GM04503 (cell line): Measurements from ENCODE around the gene BARD1.
"Not testable (repeated sequence)": the region's sequence is repeated elsewhere in the genome, so short reads cannot be mapped to it uniquely, and the experiment has no call there.

Experiments
- DNase-seq: peaks from one replicate; pipeline ENCODE4 v3.0.0-alpha.2; 2012; ENCODE audit warnings: low read depth

BARD1 gene

DNA sequence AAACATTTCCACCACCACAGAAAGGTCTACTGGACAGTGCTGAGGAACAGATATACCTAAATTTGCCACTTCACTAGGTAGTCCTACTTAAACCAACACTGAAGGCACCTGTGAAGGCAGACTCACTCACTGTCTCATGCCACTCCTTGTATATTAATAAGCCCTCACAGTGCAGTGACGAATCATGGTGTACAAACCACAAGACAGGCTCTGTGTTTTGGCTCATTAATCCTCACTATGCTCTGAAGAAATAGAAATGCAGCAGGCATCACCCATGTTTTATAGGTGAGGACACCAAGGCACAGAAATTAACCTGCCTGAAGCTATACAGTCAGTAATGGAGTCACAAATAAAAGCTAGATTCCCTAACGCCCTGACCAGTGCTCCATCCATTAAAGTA, 44.3 kb downstream of the BARD1 start:
- no peak for DNase-seq

DNA sequence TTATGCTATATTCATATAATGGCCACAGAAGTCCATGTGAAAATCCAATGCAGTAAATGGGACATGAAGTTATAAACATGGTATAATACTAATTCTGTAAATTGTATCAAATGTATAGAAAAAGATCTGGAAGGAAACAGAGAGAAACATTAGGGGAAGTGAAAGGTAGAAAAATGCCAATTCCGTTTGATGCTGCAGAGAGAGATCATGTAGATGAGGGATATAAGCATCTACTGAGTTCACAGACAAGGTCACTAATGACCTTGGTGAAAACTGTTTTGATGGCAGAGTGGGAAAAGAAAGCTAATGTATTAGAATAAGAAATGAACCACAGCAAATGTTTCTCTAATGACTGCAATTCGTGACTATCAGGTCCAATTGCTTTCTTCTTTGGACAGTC, 56.0 kb downstream of the BARD1 start:
- DNase-seq = no peak

DNA sequence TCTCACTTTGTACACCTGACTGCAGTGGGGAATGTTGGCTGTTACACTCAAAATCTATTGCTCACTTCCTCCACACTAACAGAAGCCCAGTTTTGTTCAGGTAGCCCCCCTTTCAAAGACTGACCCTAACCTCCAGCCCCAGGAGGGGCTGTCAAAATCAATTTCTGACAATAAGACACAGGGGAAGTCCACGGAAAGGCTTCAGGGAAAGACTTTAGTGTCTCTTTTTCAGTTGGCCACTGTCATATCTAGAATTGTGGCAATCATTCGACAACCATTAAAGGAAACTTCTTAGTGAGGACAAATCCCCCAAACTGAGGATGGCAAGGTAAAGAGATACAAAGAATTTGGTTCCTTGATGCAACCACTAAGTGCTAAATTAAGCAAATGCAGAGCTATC, 59.0 kb downstream of the BARD1 start:
- DNase-seq = no peak

DNA sequence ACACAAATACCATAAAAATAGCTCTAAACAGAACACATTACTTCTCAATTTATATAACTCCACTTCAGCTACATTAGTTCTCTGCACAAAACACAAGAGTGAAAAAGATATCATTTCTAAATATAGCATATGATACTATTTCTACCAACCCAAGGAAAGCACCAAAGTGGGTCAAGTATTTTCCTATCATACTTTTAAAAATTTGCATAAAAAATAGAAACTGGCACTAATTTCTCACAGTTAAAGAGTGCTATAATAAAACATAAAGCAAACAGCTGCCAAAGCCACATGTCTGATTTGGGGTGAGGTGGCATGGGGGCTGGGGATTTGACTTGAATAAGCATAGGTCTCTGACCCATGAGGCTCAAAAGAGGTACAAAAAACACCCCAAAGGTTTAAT, 61.5 kb downstream of the BARD1 start:
- DNase-seq = no peak

DNA sequence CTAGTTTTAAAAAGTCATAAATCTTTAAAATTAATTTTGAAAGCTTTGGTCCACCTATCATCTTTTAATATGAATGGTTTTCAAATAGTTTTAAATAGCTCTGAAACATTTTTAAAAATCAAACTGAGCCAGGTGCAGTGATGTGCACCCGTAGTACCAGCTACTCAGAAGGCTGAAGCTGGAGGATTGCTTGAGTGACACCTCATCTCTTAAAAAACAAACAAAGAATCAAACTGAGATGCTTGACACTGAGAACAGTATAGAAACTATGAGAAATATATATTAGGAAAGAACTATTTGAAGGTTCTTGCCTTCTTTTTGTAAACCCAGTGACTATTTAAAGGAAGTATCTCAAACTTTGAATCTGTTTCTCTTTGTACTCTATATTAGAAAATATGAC, 67.4 kb downstream of the BARD1 start:
- DNase-seq = no peak

DNA sequence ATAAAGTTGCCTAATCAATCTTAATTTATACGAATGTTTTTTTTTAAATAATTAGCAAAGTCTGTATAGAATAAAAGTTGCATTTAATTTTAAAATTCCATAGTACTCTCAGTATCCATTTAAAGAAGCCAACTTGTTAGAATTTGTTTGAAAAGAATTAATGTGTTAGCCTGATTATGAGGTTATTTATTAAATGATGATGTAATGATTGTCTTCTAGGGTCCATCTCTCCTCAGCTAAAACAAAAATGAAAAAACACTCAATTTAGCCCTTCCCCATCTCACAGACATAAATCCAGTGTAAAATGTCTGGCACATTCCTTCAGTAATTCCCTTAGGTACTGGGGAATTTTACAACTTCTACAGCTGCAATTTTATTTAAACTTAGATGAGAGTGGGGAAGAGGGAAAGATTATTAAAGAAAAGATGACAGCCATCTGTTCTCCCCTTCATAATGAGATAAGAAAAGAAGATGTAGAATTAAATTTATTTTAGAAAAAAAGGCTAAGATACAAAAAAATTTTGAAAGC, 68.6 kb downstream of the BARD1 start:
- no peak for DNase-seq

DNA sequence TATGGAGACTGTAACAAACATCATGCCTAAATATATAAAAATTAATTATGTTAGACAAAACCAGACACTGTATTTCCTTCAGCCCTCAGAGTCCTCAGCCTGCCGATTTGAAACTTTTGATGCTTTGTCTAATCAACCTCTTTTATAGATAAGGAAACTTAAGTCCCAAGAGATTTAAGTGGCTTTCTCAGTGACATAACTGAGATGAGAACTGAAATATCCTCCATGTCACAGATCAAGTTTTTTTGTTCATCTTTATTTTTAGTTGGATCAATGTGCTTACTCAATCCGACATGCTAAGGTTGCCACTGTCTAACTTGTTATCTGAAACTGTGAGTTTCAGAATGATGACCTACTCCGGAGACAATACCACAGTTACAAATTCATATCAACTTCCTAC, 72.3 kb downstream of the BARD1 start:
- no peak for DNase-seq

DNA sequence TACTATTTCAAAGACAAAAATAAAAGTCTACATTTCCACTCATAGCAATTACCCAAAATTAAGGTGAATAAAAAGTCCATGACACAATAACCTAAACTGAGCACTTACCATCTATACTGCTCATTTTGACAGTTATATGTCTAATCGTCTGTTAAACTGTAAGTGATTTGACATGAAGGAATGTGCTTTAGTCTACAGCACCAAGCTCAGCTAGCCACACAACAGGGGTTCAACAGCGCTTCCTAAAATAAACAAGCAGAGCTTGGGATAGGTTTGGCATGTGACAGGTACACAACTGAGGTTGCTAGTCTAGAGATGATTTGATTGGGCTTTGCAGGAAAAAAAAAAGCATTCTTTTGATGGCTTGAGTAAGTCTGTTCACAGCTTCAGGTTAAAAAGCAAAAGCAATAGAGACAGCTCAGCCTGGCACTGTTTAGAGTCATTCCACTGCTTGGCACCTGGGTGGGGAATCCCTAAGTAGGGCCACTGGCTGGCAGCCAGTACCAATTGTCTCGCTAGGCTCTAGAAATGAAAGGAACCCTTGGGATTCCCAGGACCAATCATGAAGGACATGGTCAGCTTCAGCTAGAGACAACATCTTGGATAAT, 78.6 kb downstream of the BARD1 start:
- DNase-seq = no peak

DNA sequence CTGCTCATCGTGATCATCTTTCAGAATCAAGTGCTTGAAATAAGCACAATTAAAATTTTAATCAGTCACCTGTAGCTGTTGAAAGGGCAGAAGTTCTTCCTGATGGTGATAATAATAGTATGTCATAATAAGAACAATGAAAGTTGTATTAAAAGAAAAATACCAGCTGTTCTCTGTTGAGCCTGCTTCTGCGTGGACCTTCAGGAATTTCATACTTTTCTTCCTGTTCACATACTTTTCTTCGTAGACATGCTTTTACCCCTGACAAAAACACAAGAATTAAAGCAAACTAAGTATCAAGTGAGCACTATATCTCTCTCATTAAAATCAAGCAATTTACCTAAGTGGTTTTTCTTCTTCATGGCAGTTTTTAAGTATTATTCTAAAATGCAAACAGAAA, 79.2 kb downstream of the BARD1 start:
- no peak for DNase-seq

DNA sequence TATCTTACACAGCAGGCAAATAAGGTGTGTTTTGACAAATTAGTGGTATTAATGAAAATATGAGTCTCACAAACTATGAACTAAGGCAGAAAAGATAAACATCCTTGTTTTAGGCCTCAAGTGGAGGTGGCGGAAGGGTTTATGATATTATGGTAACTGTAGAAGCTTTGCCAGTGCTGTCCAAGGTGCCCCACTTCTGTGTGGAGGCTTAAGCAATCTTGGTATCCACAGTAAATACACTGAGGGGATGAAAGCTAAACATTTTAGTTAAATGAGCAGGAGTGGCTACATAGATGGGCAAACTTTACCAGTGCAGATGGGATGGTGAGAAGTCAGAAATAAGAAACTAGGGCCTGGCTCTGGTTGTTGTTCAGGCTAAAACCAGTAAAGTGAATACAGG, 84.7 kb downstream of the BARD1 start:
- DNase-seq = no peak

DNA sequence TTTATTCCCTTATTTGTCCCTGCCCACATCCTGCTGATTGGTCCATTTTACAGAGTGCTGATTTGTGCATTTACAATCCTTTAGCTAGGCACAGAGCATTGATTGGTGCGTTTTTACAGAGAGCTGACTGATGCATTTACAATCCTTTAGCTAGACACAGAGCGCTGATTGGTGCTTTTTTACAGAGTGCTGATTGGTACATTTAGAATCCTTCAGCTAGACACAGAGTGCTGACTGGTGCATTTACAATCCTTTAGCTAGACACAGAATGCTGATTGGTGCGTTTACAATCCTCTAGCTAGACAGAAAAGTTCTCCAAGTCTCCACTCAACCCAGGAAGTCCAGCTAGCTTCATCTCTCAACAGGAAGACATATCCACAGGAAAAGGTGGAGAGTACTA, 91.6 kb downstream of the BARD1 start:
- not testable (repeated sequence) for DNase-seq

DNA sequence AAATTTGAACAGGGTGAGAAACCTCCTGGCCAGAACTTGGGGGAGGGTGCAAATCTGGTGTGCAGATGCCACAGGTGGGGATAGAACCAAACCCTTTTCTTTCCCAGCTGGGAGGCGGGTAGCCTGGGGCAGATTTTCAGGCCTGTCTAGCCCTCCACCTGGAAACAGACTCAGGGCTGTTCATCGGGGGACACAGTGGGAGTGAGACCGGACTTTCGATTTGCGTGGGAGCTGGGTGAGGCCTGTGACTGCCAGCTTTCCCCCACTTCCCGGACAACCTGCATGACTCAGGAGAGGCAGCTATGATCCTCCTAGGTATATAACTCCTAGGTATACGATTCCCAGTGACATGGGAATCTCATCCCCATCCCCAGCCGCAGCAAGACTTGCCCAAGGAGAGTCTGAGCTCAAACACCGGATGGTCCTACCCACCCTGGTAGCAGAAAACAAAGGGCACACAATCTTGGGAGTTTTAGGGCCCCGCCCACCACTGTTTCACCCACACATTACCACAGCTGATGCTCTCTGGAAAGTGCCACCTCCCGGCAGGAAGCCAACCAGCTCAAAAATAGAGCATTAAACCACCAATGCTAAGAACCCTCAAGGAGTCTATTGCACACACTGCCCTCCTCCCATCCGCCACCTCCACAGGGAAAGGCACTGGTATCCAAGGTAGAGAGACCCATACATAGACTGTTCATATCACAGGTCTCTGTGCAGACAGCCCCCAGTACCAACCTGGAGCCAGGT, 92.5 kb downstream of the BARD1 start:
- no peak for DNase-seq

DNA sequence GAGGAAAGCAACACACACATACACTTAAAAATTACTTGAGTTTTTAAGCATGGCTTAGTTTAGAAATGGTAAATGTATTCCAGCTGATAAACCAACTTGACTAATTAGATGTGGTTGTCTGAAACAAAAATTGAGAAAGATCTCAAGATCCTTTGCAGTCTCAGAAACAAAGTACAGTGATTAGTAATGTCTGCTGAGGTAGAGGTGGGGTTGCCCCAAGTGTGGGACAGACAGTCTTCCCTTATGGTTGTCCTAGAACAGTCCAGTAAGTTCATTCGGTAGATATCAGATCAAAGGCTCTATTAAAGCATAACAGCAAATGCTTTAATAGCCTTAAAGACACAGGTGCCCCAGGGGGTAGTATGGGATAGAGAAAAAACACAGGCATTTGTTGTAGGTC, 94.5 kb downstream of the BARD1 start:
- no peak for DNase-seq

DNA sequence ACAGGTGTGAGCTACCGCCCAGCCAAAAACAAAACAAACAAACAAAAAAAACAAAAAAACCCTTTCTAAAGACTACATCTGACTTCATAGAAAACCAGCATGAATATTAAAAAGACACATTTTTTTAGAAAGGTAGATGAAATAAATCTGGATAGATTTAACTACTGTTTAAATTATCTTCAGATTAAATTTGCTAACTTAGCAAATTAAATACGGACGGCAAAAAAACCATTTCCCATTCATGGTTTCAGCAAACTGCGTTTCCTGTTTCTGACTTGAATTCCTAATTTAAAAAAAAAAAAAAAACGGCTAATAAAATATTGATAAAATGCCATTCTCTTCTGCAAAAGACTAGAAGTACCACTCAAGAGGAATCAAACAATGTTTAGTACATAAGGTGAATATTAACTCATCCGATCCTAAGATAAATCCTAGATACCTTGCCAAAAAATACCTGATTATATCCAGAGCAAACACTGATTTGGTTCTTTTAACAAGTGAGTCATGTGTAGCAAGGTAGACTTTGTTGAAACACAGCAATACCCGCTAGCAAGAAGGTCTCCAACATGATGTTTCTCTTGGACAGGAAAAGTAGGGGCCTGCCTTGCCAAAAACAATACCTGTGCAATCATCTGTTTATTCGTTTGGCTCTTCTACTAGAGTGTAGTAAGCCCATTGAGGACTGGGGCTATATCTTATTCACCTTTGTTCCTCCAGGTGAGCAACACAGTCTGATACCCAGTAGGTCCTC, 96.2 kb downstream of the BARD1 start:
- no peak for DNase-seq

DNA sequence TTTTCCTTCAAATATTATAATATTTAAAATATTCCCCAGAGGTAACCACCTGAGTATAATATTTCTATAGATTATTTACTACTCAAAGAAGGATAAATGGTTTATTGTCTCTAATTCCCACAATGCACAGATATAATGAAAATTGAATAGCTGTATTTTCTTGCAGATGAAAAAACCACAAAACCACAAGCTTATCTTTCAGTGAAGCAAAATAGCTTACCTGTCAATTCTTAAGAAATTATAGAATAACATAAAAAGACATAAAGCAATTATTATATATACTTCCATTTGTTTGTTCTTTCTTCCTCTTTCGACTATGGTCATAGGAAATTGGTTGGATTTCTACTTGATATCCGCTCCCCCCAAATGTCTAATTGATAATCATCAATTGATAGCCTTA, 98.8 kb downstream of the BARD1 start:
- no peak for DNase-seq

DNA sequence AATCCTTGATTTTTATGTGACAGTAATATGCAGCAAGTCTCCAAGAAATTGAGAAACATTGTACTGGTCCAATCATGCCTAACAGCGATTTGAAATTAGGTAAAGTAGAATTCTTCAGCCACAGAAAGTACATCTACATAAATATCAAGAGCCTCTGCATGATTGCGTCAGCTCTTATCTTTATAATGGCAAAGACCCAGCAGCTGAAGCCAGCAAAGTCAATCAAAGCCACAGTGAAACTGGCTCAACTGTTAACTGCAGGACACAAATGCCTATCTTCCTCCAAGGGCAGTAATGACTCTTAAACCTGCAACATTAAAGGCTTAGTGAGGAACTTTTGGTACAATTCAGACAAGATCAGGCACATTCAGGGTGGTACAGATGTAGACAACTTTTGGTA, 102.5 kb downstream of the BARD1 start:
- no peak for DNase-seq

DNA sequence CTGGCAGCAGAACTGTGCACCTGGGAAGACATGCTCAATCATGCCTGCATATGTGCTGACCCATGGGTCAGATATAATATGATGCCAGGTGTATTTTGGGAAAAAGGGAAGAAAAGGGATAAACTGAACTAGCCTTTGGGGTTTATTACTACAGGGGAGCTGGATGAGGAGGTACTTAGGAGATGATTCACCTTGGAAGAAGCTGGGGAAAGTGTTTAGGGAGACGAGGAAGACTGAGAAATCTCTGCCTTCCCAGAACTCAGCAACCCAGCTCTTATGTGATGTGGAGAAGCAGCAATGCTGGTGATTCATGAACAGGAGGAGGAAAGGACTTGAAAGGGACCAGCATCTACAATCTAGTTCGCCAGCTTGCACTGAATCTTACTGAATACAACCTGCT, 110.2 kb downstream of the BARD1 start:
- no peak for DNase-seq

DNA sequence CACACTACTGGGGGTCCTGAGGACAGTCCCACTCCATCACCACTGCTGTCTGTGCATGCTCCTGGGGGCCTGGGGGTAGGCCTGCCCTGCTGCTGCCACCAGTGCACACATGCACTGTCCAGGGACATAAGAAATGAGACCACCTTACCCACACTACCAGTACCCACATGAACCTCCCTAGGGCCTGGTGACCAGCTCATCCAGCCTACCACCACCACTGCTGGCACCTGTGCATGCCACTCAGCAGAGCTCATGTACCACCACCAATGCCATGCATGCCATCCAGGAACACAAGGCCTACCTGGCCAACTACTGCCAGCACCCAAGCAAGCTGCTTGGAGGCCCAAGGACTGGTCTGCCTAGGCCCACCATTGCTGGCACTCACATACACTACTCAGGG, 112.8 kb downstream of the BARD1 start:
- no peak for DNase-seq

DNA sequence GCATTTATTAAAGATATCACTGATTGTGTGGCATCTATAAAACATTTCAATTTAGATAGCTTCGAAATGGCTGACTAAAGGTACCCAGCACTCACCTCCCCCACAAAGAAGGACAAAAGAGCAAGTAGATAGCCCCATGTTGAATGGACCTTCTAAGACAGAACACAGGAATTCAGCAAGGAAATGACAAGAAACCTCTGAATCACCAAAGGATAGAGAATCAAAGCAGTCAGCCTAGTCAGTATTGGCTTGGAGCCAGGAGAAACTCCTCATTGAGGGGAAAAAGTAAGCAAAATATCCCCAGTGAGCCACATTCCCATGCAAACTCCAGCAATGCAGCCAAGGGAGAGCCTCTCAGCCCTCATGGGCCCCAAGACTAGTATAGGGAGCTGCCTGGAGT, 113.7 kb downstream of the BARD1 start:
- DNase-seq = no peak

DNA sequence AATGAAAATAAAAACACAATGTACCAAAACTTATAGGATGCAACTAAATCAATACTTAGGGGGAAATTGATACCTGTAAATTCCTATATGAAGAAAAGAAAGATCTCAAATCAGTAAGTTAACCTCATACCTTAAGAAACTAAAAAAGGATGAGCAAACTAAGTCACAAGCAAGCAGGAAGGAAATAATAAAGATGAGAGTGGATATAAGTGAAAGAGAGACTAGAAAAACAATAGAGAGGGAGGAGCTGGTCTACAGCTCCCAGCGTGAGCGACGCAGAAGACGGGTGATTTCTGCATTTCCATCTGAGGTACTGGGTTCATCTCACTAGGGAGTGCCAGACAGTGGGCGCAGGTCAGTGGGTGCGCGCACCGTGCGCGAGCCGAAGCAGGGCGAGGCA, 125.9 kb downstream of the BARD1 start:
- DNase-seq = not testable (repeated sequence)

DNA sequence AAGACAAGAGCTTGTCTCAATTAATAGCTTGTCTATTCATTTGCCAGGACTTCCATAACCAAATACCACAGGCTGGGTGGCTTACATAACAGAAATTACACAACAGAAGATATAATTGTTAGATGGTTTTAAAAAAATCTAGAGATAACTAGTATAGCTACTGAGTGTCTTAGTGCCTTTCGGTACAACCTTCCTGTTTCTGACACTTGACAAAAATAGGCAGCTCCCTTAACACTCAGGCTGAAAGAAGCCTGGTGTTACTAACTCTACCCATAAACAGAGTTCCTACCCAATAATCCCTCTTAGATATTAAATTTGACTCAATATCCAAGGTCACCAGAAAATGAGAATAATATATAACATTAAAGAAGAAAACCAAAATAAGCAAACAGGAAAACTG, 129.7 kb downstream of the BARD1 start:
- DNase-seq = no peak

DNA sequence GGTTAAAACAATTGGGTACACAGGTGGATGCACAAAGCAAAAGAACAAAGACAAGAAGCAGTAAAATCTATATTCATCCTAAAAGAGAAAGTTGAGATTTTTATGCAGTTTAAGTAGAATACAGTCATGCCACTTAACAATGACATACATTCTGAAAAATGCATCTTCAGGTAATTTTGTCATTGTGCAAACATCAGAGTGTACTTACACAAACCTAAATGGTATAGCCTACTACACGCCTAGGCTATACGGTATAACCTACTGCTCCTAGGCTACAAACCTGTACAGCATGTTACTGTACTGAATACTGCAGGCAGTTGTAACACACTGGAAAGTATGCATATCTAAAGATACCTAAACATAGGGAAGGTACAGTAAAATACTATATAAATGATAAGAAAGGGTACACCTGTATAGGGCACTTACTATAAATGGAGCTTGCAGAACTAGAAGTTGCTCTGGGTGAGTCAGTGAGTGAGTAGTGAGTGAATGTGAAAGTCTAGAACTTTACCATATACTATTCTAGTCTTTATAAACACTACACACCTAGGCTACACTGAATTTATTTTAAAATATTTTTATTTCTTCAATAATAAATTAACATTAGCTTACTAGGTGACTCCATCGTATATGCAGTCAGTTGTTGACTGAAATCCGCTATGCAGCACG, 132.9 kb downstream of the BARD1 start:
- no peak for DNase-seq
